Neural progenitor cell (in vitro differentiated cells): Measurements from ENCODE around the gene GLG1.

ENCODE experiments used
- EZH2phosphoT487 ChIP-seq: fragments of 200-600 bp; sonication (generic); IDR thresholded peaks from 2 replicates; pipeline ENCODE4 v1.6.1; 2017; ENCODE audit warnings: antibody characterized with exemption
- TF ChIP-seq, protein P1 (sequence below): fragments of 200-600 bp; sonication (generic); IDR thresholded peaks from 2 replicates; pipeline ENCODE4 v1.5.1; 2017; ENCODE audit warnings: antibody characterized with exemption, mild to moderate bottlenecking

- no peak for TF ChIP-seq EZH2phosphoT487
- TF ChIP-seq, protein P1, sequence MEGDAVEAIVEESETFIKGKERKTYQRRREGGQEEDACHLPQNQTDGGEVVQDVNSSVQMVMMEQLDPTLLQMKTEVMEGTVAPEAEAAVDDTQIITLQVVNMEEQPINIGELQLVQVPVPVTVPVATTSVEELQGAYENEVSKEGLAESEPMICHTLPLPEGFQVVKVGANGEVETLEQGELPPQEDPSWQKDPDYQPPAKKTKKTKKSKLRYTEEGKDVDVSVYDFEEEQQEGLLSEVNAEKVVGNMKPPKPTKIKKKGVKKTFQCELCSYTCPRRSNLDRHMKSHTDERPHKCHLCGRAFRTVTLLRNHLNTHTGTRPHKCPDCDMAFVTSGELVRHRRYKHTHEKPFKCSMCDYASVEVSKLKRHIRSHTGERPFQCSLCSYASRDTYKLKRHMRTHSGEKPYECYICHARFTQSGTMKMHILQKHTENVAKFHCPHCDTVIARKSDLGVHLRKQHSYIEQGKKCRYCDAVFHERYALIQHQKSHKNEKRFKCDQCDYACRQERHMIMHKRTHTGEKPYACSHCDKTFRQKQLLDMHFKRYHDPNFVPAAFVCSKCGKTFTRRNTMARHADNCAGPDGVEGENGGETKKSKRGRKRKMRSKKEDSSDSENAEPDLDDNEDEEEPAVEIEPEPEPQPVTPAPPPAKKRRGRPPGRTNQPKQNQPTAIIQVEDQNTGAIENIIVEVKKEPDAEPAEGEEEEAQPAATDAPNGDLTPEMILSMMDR, result no peak
Observed at GRCh38 chr16:74524117-74524516, 82.8 kb downstream of the GLG1 start.
